Neural cell (in vitro differentiated cells): ENCODE measurements around the gene SNRPA. TPM values are rescaled to one million over a fixed set of nuclear protein-coding genes. Genes with fewer than 3 reads are reported as not detected.

Source experiments
- H2AFZ ChIP-seq: fragments of 200-600, 300-800 bp; sonication (generic), shearing (Covaris generic); 2 replicates; pipeline ENCODE4 v1.6.0; 2014; ENCODE audit warnings: low read depth, mild to moderate bottlenecking, antibody characterized with exemption, low read length, moderate library complexity
- H3F3A ChIP-seq: fragments of 200-600 bp; shearing (Covaris generic); 2 replicates; pipeline ENCODE4 v1.6.1; 2016; ENCODE audit warnings: mild to moderate bottlenecking, moderate library complexity, mixed read lengths, antibody characterized with exemption, low read length; ENCODE audit not compliant: insufficient read depth, poor library complexity, severe bottlenecking
- H3K27ac ChIP-seq: fragments of 200-600, 300-800 bp; sonication (generic), shearing (Covaris generic); 2 replicates; pipeline ENCODE4 v1.5.1; 2014; ENCODE audit warnings: mild to moderate bottlenecking, low read length, moderate library complexity
- H3K27me3 ChIP-seq: fragments of 300-800, 200-600 bp; sonication (generic), shearing (Covaris generic); 2 replicates; pipeline ENCODE4 v1.6.0; 2014; ENCODE audit warnings: mild to moderate bottlenecking, low read depth, low read length, moderate library complexity; ENCODE audit not compliant: insufficient read depth
- H3K36me3 ChIP-seq: fragments of 300-800, 200-600 bp; sonication (generic), shearing (Covaris generic); 2 replicates; pipeline ENCODE4 v1.5.1; 2014; ENCODE audit warnings: mild to moderate bottlenecking, antibody characterized with exemption, low read length, moderate library complexity; ENCODE audit not compliant: insufficient read depth
- H3K4me2 ChIP-seq: fragments of 300-800, 200-600 bp; sonication (generic), shearing (Covaris generic); 2 replicates; pipeline ENCODE4 v1.6.0; 2014; ENCODE audit warnings: mild to moderate bottlenecking, low read length
- H3K4me3 ChIP-seq: fragments of 300-800, 200-600 bp; sonication (generic), shearing (Covaris generic); 2 replicates; pipeline ENCODE4 v1.5.1; 2014; ENCODE audit warnings: mild to moderate bottlenecking, low read length, moderate library complexity
- H3K79me2 ChIP-seq: fragments of 200-600 bp; shearing (Covaris generic); replicated peaks from 2 replicates; pipeline ENCODE4 v1.6.0; 2014; ENCODE audit warnings: mild to moderate bottlenecking, low read length, moderate library complexity; ENCODE audit not compliant: insufficient read depth
- H3K9ac ChIP-seq: fragments of 300-800, 200-600 bp; sonication (generic), shearing (Covaris generic); 2 replicates; pipeline ENCODE4 v1.6.1; 2016; ENCODE audit warnings: mild to moderate bottlenecking, low read length, mixed read lengths
- H3K9me2 ChIP-seq: fragments of 200-600 bp; shearing (Covaris generic); 2 replicates; pipeline ENCODE4 v1.6.1; 2016; ENCODE audit warnings: mild to moderate bottlenecking, low read length, mixed read lengths; ENCODE audit not compliant: insufficient read depth
- H3K9me3 ChIP-seq: fragments of 200-600, 300-800 bp; sonication (generic), shearing (Covaris generic); 2 replicates; pipeline ENCODE4 v1.6.1; 2016; ENCODE audit warnings: mild to moderate bottlenecking, mixed run types, low read length, moderate library complexity, mixed read lengths
- H4K20me1 ChIP-seq: fragments of 200-600 bp; shearing (Covaris generic); 2 replicates; pipeline ENCODE4 v1.6.1; 2016; ENCODE audit warnings: mild to moderate bottlenecking, mixed run types; ENCODE audit not compliant: insufficient read depth
- CTCF ChIP-seq: fragments of 450-650 bp; IDR thresholded peaks from 2 replicates; pipeline ENCODE4 v1.5.1; 2014; ENCODE audit warnings: antibody characterized with exemption, mild to moderate bottlenecking, moderate library complexity; ENCODE audit not compliant: poor library complexity, severe bottlenecking
- EP300 ChIP-seq: fragments of 450-650 bp; conservative IDR thresholded peaks from 2 replicates; pipeline ENCODE4 v1.6.1; 2014; ENCODE audit warnings: antibody characterized with exemption, mild to moderate bottlenecking, moderate library complexity; ENCODE audit not compliant: poor library complexity, severe bottlenecking
- EZH2 ChIP-seq: fragments of 200-600, 300-800 bp; shearing (Covaris generic), sonication (generic); IDR thresholded peaks from 2 replicates; pipeline ENCODE4 v1.6.1; 2014; ENCODE audit warnings: antibody characterized with exemption, low read length, borderline replicate concordance, mild to moderate bottlenecking; ENCODE audit not compliant: insufficient read depth, poor library complexity, severe bottlenecking
- MXI1 ChIP-seq: fragments of 450-650 bp; conservative IDR thresholded peaks from 2 replicates; pipeline ENCODE4 v1.6.1; 2014; ENCODE audit warnings: antibody characterized with exemption, mild to moderate bottlenecking; ENCODE audit not compliant: poor library complexity, severe bottlenecking
- POLR2AphosphoS5 ChIP-seq: IDR thresholded peaks from 2 replicates; pipeline ENCODE4 v1.6.1; 2012
- RAD21 ChIP-seq: fragments of 450-650 bp; conservative IDR thresholded peaks from 2 replicates; pipeline ENCODE4 v1.6.1; 2014; ENCODE audit warnings: antibody characterized with exemption, mild to moderate bottlenecking, moderate library complexity
- REST ChIP-seq: IDR thresholded peaks from 2 replicates; pipeline ENCODE4 v1.6.1; 2012; ENCODE audit warnings: borderline replicate concordance
- SMC3 ChIP-seq: fragments of 450-650 bp; conservative IDR thresholded peaks from 2 replicates; pipeline ENCODE4 v1.6.1; 2014; ENCODE audit warnings: antibody characterized with exemption, mild to moderate bottlenecking, moderate library complexity; ENCODE audit not compliant: poor library complexity
- TAF1 ChIP-seq: IDR thresholded peaks from 2 replicates; pipeline ENCODE4 v1.6.1; 2012; ENCODE audit warnings: low read depth
- polyA plus RNA-seq: library from polyadenylated mRNA; depleted of rRNA; stranded (reverse); fragments of >200 nt; gene quantifications from 2 replicates; pipeline ENCODE4 v1.2.3, GENCODE V29; 2014

SNRPA gene
- polyA plus RNA-seq, 1 donor from 2014 or later: 29.9 TPM

- Histone ChIP-seq H3K27ac (no peak overlapping the region), H4K20me1 (peaks cover 1% of the 10 kb centered on the region), H3K79me2 (peaks cover 36% of the 10 kb centered on the region), H3K9me3 (no peaks in the 10 kb centered on the region), H3K27me3 (no peaks in the 10 kb centered on the region), H3K4me2 (no peak overlapping the region), H3K9ac (no peak overlapping the region), H3F3A (no peaks in the 10 kb centered on the region), H3K9me2 (no peaks in the 10 kb centered on the region), H2AFZ (no peak overlapping the region), H3K4me3 (no peak overlapping the region), H3K36me3 (peaks cover 3% of the 10 kb centered on the region)
- TF ChIP-seq SMC3 (no peak), TAF1 (no peak), EP300 (no peak), POLR2AphosphoS5 (no peak), RAD21 (no peak), REST (no peak), CTCF (no peak), MXI1 (no peak), EZH2 (no peak)
These were observed 57.0 kb downstream of the SNRPA start for GRCh38 chr19:40808021-40808325.

DNA sequence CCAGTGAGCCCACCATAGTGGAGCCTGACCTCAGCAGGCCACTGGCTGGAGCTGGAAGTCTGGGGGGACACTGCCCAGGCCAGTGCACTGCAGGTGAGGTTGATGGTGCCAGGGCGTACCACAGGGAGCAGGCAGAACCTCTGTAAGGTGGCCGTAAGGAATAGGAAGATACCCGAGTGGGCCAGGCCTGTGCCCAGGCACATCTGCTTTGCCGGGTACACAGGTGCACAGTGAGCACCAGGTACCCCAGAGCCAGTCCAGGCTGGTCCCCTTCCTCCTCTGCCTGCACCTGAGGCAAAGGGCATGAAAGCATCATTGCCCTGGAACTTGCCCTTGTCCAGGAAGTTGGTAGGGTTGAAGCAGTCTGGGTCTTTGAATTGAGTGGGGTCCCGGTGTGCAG lies 57.5 kb downstream of the SNRPA start:
- H3F3A ChIP-seq: no peaks in the 10 kb centered on the region
- H3K27me3 ChIP-seq: no peaks in the 10 kb centered on the region
- no peak for TF ChIP-seq EZH2
- TF ChIP-seq SMC3: no peak
- TF ChIP-seq POLR2AphosphoS5: no peak
- no peak for TF ChIP-seq TAF1
- TF ChIP-seq CTCF: no peak
- no peak for TF ChIP-seq EP300
- TF ChIP-seq RAD21: no peak
- TF ChIP-seq MXI1: no peak
- TF ChIP-seq REST: no peak
- no peak overlapping the region for H3K27ac ChIP-seq
- no peaks in the 10 kb centered on the region for H3K9me3 ChIP-seq
- H3K9ac ChIP-seq: no peak overlapping the region
- no peak overlapping the region for H3K4me2 ChIP-seq
- no peaks in the 10 kb centered on the region for H3K9me2 ChIP-seq
- no peaks in the 10 kb centered on the region for H4K20me1 ChIP-seq
- no peak overlapping the region for H3K4me3 ChIP-seq
- H3K36me3 ChIP-seq: peaks cover 3% of the 10 kb centered on the region
- peaks cover 31% of the 10 kb centered on the region for H3K79me2 ChIP-seq
- no peak overlapping the region for H2AFZ ChIP-seq
